GM23248 (cell line): ENCODE measurements around the gene TK1.

Experiments
- EZH2 ChIP-seq: fragments of 200-600 bp; sonication (generic); IDR thresholded peaks from 2 replicates; pipeline ENCODE4 v1.6.1; 2018; ENCODE audit warnings: antibody characterized with exemption, mild to moderate bottlenecking; ENCODE audit not compliant: insufficient read depth, poor library complexity, severe bottlenecking
- EZH2phosphoT487 ChIP-seq: fragments of 200-600 bp; sonication (generic); IDR thresholded peaks from 2 replicates; pipeline ENCODE4 v1.6.1; 2018; ENCODE audit warnings: antibody characterized with exemption, moderate library complexity, mild to moderate bottlenecking, low read depth; ENCODE audit not compliant: insufficient read depth

GRCh38 chr17:78124836-78125137 lies 62.1 kb downstream of the TK1 start:
- no peak for TF ChIP-seq EZH2
- no peak for TF ChIP-seq EZH2phosphoT487
